HG03039 (cell line): ENCODE data around the gene NDE1.

Experiments
- ATAC-seq: cut with Tn5 transposase; IDR thresholded peaks from one replicate; pipeline ENCODE4 v1.9.1; 2021; ENCODE audit warnings: mild to moderate bottlenecking, moderate library complexity; ENCODE audit not compliant: unreplicated experiment

The NDE1 gene

GRCh38 chr16:15732416-15732815 is 82.4 kb downstream of the NDE1 start:
- no peak for ATAC-seq

GRCh38 chr16:15735610-15736009 is 85.6 kb downstream of the NDE1 start:
- no peak for ATAC-seq

- ATAC-seq, result no peak
Observed at GRCh38 chr16:15736529-15736928, 86.5 kb downstream of the NDE1 start.

GRCh38 chr16:15737140-15737644 is 87.1 kb downstream of the NDE1 start:
- no peak for ATAC-seq

- ATAC-seq, result no peak
Observed at GRCh38 chr16:15739464-15739863, 89.4 kb downstream of the NDE1 start.

- no peak for ATAC-seq
Observed at GRCh38 chr16:15739950-15740349, 89.9 kb downstream of the NDE1 start.

- no peak for ATAC-seq
Observed at GRCh38 chr16:15741207-15741871, 91.3 kb downstream of the NDE1 start.

GRCh38 chr16:15742716-15743115 is 92.7 kb downstream of the NDE1 start:
- no peak for ATAC-seq

- no peak for ATAC-seq
Observed at GRCh38 chr16:15743657-15744056, 93.6 kb downstream of the NDE1 start.

- ATAC-seq, result no peak
Observed at GRCh38 chr16:15746332-15746731, 96.3 kb downstream of the NDE1 start.

GRCh38 chr16:15747937-15748336 is 97.9 kb downstream of the NDE1 start:
- no peak for ATAC-seq

GRCh38 chr16:15748654-15749053 is 98.6 kb downstream of the NDE1 start:
- no peak for ATAC-seq

GRCh38 chr16:15749371-15749770 is 99.3 kb downstream of the NDE1 start:
- ATAC-seq, result no peak

GRCh38 chr16:15749985-15750384 is 99.9 kb downstream of the NDE1 start:
- ATAC-seq, result no peak

- ATAC-seq, result no peak
Observed at GRCh38 chr16:15751940-15752339, 101.9 kb downstream of the NDE1 start.

GRCh38 chr16:15752717-15753488 is 102.9 kb downstream of the NDE1 start:
- ATAC-seq, result no peak

GRCh38 chr16:15754821-15755534 is 104.9 kb downstream of the NDE1 start:
- no peak for ATAC-seq

GRCh38 chr16:15757077-15757386 is 107.0 kb downstream of the NDE1 start:
- no peak for ATAC-seq

GRCh38 chr16:15757630-15758251 is 107.7 kb downstream of the NDE1 start:
- ATAC-seq, result no peak

- no peak for ATAC-seq
Observed at GRCh38 chr16:15759070-15759469, 109.0 kb downstream of the NDE1 start.

GRCh38 chr16:15760129-15760528 is 110.1 kb downstream of the NDE1 start:
- ATAC-seq, result no peak
